Neuronal stem cell (in vitro differentiated cells): ENCODE results near the gene GNAT2. TPM values are rescaled to one million over a fixed set of nuclear protein-coding genes. Genes with fewer than 3 reads are reported as not detected.
A peak's percentile ranks its signal among the peaks of the same experiment; 100 is the strongest.

Experiments
- DNase-seq: peaks from one replicate; pipeline ENCODE4 v3.0.0-alpha.2; 2013; ENCODE audit warnings: low spot score
- H2AFZ ChIP-seq: one replicate; pipeline ENCODE4 v1.6.1; 2013; ENCODE audit warnings: mild to moderate bottlenecking, low read length, inconsistent platforms
- H2AK5ac ChIP-seq: 2 replicates; pipeline ENCODE4 v1.6.1; 2013; ENCODE audit warnings: low read depth, mild to moderate bottlenecking, inconsistent platforms, low read length, moderate library complexity, mixed read lengths
- H2BK120ac ChIP-seq: 2 replicates; pipeline ENCODE4 v1.6.1; 2013; ENCODE audit warnings: low read depth, mild to moderate bottlenecking, inconsistent platforms, low read length, moderate library complexity, mixed read lengths
- H2BK12ac ChIP-seq: one replicate; pipeline ENCODE4 v1.6.1; 2013; ENCODE audit warnings: low read length, inconsistent platforms
- H2BK15ac ChIP-seq: 2 replicates; pipeline ENCODE4 v1.6.1; 2013; ENCODE audit warnings: mild to moderate bottlenecking, low read length, inconsistent platforms, mixed read lengths
- H2BK5ac ChIP-seq: one replicate; pipeline ENCODE4 v1.6.1; 2013; ENCODE audit warnings: inconsistent platforms, mild to moderate bottlenecking, low read length, moderate library complexity
- H3K14ac ChIP-seq: one replicate; pipeline ENCODE4 v1.6.1; 2013; ENCODE audit warnings: low read length, inconsistent platforms
- H3K18ac ChIP-seq: 2 replicates; pipeline ENCODE4 v1.6.1; 2013; ENCODE audit warnings: low read length, inconsistent platforms
- H3K23ac ChIP-seq: 2 replicates; pipeline ENCODE4 v1.6.1; 2013; ENCODE audit warnings: low read depth, mild to moderate bottlenecking, mixed read lengths, low read length, inconsistent platforms; ENCODE audit not compliant: poor library complexity
- H3K27ac ChIP-seq: replicated peaks from 3 replicates; pipeline ENCODE4 v1.5.1; 2013; ENCODE audit warnings: low read length, inconsistent platforms
- H3K27me3 ChIP-seq, 3 experiments: 2 replicates each; pipeline ENCODE4 v1.6.1; 2013; ENCODE audit warnings: low read length in 3 of 3, mild to moderate bottlenecking in 2 of 3, inconsistent platforms in 1 of 3, low read depth in 1 of 3, mixed read lengths in 1 of 3, moderate library complexity in 1 of 3; ENCODE audit not compliant: control insufficient read depth in 3 of 3, insufficient read depth in 3 of 3
- H3K36me3 ChIP-seq, 2 donors: replicated peaks in 1 of 2; 2 replicates each; pipeline ENCODE4 v1.6.1; 2013; ENCODE audit warnings: low read length in 2 of 2; ENCODE audit not compliant: control insufficient read depth in 2 of 2, insufficient read depth in 2 of 2
- H3K4ac ChIP-seq: 2 replicates; pipeline ENCODE4 v1.6.1; 2013; ENCODE audit warnings: inconsistent platforms, mild to moderate bottlenecking, low read length, moderate library complexity
- H3K4me1 ChIP-seq, 2 donors: 1 replicate in 1 of 2; 2 replicates in 1 of 2; pipeline ENCODE4 v1.6.1; 2013; ENCODE audit warnings: low read length in 2 of 2, low read depth in 1 of 2; ENCODE audit not compliant: control insufficient read depth in 2 of 2, insufficient read depth in 1 of 2
- H3K4me2 ChIP-seq: one replicate; pipeline ENCODE4 v1.6.1; 2013; ENCODE audit warnings: mild to moderate bottlenecking, low read length, inconsistent platforms; ENCODE audit not compliant: insufficient read depth, poor library complexity, severe bottlenecking
- H3K4me3 ChIP-seq, 2 donors: 2 replicates each; pipeline ENCODE4 v1.5.1; 2013; ENCODE audit warnings: low read length in 2 of 2, mild to moderate bottlenecking in 2 of 2, inconsistent platforms in 1 of 2, moderate library complexity in 1 of 2
- H3K79me1 ChIP-seq: one replicate; pipeline ENCODE4 v1.6.1; 2013; ENCODE audit warnings: low read depth, mild to moderate bottlenecking, inconsistent platforms, low read length, moderate library complexity
- H3K9ac ChIP-seq: one replicate; pipeline ENCODE4 v1.6.1; 2013; ENCODE audit warnings: mild to moderate bottlenecking, low read depth, low read length, inconsistent platforms; ENCODE audit not compliant: poor library complexity
- H3K9me3 ChIP-seq, 2 donors: replicated peaks in 1 of 2; 2 replicates each; pipeline versions ENCODE3 to v1.6.1; 2013; ENCODE audit warnings: low read length in 2 of 2, mild to moderate bottlenecking in 2 of 2, inconsistent platforms in 1 of 2, low read depth in 1 of 2, mixed read lengths in 1 of 2, moderate library complexity in 1 of 2; ENCODE audit not compliant: control insufficient read depth in 2 of 2, insufficient read depth in 1 of 2
- H4K8ac ChIP-seq: one replicate; pipeline ENCODE4 v1.6.1; 2013; ENCODE audit warnings: low read depth, mild to moderate bottlenecking, inconsistent platforms, low read length, moderate library complexity
- H4K91ac ChIP-seq: one replicate; pipeline ENCODE4 v1.6.1; 2013; ENCODE audit warnings: low read length, low read depth, mild to moderate bottlenecking, inconsistent platforms; ENCODE audit not compliant: poor library complexity
- WGBS, 2 donors: extraction: QIAGEN DNeasy Blood & Tissue Kit; methylation state at CpG; one replicate each; pipeline ENCODE4 v1.1.7; 2013; ENCODE audit warnings: missing lambda C conversion rate in 2 of 2, mixed read lengths in 1 of 2; ENCODE audit not compliant: insufficient read length in 2 of 2, insufficient replicate concordance in 1 of 2; ENCODE audit errors: extremely low coverage in 2 of 2; 5-methylcytosine and 5-hydroxymethylcytosine counted together
- small RNA-seq: library from polyadenylated mRNA; stranded (forward); fragments of <200 nt; extraction: miRNeasy Mini kit (QIAGEN cat#:217004); gene quantifications from one replicate; pipeline ENCODE3, GENCODE V24; 2013; ENCODE audit not compliant: insufficient read depth

The GNAT2 gene

DNA sequence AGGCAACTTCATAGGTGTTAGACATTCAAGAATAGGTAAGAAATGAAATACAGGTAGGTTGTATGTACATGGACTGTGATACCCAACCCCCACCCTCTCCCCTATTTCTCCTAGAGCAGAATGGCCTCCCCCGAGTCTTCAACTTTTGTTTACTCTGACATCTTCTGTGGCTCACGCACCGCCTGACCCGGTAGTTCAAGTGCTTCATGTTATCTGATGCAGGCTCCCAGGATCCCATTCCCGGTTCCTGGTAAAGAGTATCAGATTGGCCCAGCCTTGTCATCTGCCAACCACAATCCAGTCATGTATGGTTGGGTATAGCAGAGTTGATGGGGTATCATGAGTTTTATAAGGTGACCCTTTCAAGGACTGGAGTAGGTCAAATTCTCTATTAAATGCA lies 61.9 kb downstream of the GNAT2 start:
- H3K36me3 ChIP-seq, result peaks cover 0 to 24% of the 10 kb centered on the region in 2 donors
- H3K9ac ChIP-seq, result peak overlapping the region; percentile 12
- no peak overlapping the region for H2AFZ ChIP-seq
- H2BK15ac ChIP-seq, result no peak overlapping the region
- H3K4me3 ChIP-seq, result no peak overlapping the region
- no peaks in the 10 kb centered on the region for H3K4me1 ChIP-seq
- no peak for DNase-seq
- no peak overlapping the region for H3K27ac ChIP-seq
- no peak overlapping the region for H3K14ac ChIP-seq
- no peak overlapping the region for H4K91ac ChIP-seq
- H2BK12ac ChIP-seq, result no peak overlapping the region
- no peak overlapping the region for H3K4ac ChIP-seq
- H3K4me2 ChIP-seq, result no peak overlapping the region
- WGBS, 2 donors, result no CpG with 5 or more reads among the region's 5 CpGs
- peaks cover 9% of the 10 kb centered on the region for H3K79me1 ChIP-seq
- no peak overlapping the region for H4K8ac ChIP-seq
- no peak overlapping the region for H2BK120ac ChIP-seq
- H3K18ac ChIP-seq, result no peak overlapping the region
- H3K23ac ChIP-seq, result no peak overlapping the region
- H3K9me3 ChIP-seq, result peaks cover 0 to 2% of the 10 kb centered on the region in 2 donors
- H2AK5ac ChIP-seq, result no peak overlapping the region
- no peak overlapping the region for H2BK5ac ChIP-seq
- no peaks in the 10 kb centered on the region for H3K27me3 ChIP-seq

DNA sequence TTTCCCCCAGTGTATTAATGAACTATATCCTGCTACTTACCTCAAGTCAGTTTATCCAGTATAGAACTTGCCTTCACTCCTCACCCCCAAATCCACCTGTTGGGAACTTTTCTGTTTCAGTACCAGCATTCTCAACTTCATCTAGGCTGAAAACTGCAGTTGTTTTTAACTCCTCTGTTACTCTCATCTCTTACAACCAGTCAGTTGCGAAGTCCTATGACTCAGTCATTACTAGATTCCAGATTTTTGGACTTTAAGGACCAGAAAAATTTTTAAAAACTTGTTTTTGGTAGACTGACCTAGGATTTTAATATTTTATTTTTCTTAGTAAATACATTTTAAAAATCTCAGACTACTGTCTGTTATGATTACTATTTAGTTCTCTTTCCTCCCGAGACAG lies 62.9 kb downstream of the GNAT2 start:
- H2BK120ac ChIP-seq, result no peak overlapping the region
- H2AK5ac ChIP-seq, result no peak overlapping the region
- peaks cover 9% of the 10 kb centered on the region for H3K79me1 ChIP-seq
- H3K18ac ChIP-seq, result no peak overlapping the region
- no peak overlapping the region for H3K23ac ChIP-seq
- H3K9ac ChIP-seq, result no peak overlapping the region
- H2AFZ ChIP-seq, result no peak overlapping the region
- H3K9me3 ChIP-seq, result peaks cover 0 to 2% of the 10 kb centered on the region in 2 donors
- no peak overlapping the region for H3K14ac ChIP-seq
- WGBS, 2 donors, result no CpG with 5 or more reads among the region's 2 CpGs
- DNase-seq, result no peak
- no peak overlapping the region for H3K4me2 ChIP-seq
- H2BK12ac ChIP-seq, result no peak overlapping the region
- H3K4me1 ChIP-seq, result no peaks in the 10 kb centered on the region
- H2BK15ac ChIP-seq, result no peak overlapping the region
- no peak overlapping the region for H2BK5ac ChIP-seq
- H3K4me3 ChIP-seq, result no peak overlapping the region
- H4K91ac ChIP-seq, result no peak overlapping the region
- peaks cover 0 to 25% of the 10 kb centered on the region in 2 donors for H3K36me3 ChIP-seq
- H3K27ac ChIP-seq, result no peak overlapping the region
- H3K27me3 ChIP-seq, result no peaks in the 10 kb centered on the region
- H4K8ac ChIP-seq, result no peak overlapping the region
- H3K4ac ChIP-seq, result no peak overlapping the region

Small RNAs within 50 kb of the gene (small RNA-seq; reads per million reads assigned to genes)
- not detected for gene RNU6V
